Stomach (tissue), 4 donors: ENCODE measurements around the gene LRP11.

Experiments used
- CTCF ChIP-seq, 7 experiments: fragments of 450-650 bp in 4 of 7; fragments of 200-600 bp in 3 of 7; sonication (generic) in 3 of 7; IDR thresholded peaks; one replicate each; pipeline ENCODE4 v1.5.1; 2016 to 2019; ENCODE audit warnings: antibody characterized with exemption in 7 of 7, control low read depth in 2 of 7, mild to moderate bottlenecking in 1 of 7
- POLR2A ChIP-seq, 4 donors: fragments of 450-650 bp; IDR thresholded peaks; one replicate each; pipeline ENCODE4 v1.6.1; 2016; ENCODE audit warnings: antibody characterized with exemption in 4 of 4, control low read depth in 2 of 4, mild to moderate bottlenecking in 1 of 4, moderate library complexity in 1 of 4

- TF ChIP-seq POLR2A (IDR thresholded peaks at IDR 0.05), result no peak
- no peak for TF ChIP-seq CTCF (IDR thresholded peaks at IDR 0.05)
Measured at GRCh38 chr6:149843051-149843633, 21.0 kb downstream of the LRP11 start.
